Measurements from ENCODE around the gene CALU.

DNA sequence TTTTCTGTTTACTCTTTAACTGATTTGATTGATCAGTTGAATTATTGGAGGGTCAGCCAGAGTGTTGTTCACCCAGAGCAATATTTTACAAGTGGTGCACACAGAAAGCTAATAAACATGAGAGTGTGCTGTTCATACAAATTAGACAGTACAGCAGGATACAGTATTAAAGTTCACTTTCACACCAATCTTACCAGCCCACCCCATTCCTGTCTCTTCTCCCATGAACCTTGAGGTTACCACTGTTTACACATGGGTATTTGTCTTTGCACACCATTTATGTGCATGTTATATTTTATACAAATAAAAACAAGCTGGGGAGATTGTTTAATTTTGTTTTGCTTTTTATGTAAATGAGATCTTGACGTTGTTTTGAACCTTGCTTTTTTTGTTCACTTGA is 6.5 kb downstream of the CALU start:
- TF ChIP-seq, protein P1, sequence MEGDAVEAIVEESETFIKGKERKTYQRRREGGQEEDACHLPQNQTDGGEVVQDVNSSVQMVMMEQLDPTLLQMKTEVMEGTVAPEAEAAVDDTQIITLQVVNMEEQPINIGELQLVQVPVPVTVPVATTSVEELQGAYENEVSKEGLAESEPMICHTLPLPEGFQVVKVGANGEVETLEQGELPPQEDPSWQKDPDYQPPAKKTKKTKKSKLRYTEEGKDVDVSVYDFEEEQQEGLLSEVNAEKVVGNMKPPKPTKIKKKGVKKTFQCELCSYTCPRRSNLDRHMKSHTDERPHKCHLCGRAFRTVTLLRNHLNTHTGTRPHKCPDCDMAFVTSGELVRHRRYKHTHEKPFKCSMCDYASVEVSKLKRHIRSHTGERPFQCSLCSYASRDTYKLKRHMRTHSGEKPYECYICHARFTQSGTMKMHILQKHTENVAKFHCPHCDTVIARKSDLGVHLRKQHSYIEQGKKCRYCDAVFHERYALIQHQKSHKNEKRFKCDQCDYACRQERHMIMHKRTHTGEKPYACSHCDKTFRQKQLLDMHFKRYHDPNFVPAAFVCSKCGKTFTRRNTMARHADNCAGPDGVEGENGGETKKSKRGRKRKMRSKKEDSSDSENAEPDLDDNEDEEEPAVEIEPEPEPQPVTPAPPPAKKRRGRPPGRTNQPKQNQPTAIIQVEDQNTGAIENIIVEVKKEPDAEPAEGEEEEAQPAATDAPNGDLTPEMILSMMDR (IDR thresholded peaks at IDR 0.05; ENCODE audit: borderline replicate concordance, extremely low read depth, low read length, poor library complexity, severe bottlenecking) = no peak
- TF ChIP-seq EZH2 (IDR thresholded peaks at IDR 0.05; ENCODE audit: borderline replicate concordance, low read depth, low read length, severe bottlenecking) = no peak
